Fibroblast of lung (primary cell): ENCODE measurements around the gene NPEPL1. TPM values are rescaled to one million over a fixed set of nuclear protein-coding genes. Genes with fewer than 3 reads are reported as not detected.

Experiments used
- DNase-seq, 2 donors: peaks; one replicate each; pipeline versions ENCODE4 v3.0.0 to v3.0.0-alpha.2; 2010; ENCODE audit warnings: low read depth in 2 of 2
- H2AFZ ChIP-seq: 2 replicates; pipeline ENCODE4 v1.5.1; 2012; ENCODE audit warnings: low read length, control low read depth, inconsistent platforms
- H3K27ac ChIP-seq: 2 replicates; pipeline ENCODE4 v1.5.1; 2011; ENCODE audit warnings: low read length, control low read depth; ENCODE audit not compliant: insufficient read depth
- H3K27me3 ChIP-seq: 2 replicates; pipeline ENCODE4 v1.5.1; 2011; ENCODE audit warnings: mild to moderate bottlenecking, low read length; ENCODE audit not compliant: control insufficient read depth, insufficient read depth
- H3K36me3 ChIP-seq: 2 replicates; pipeline ENCODE4 v1.5.1; 2011; ENCODE audit warnings: low read length; ENCODE audit not compliant: control insufficient read depth, insufficient read depth
- H3K4me1 ChIP-seq: 2 replicates; pipeline ENCODE4 v1.5.1; 2011; ENCODE audit warnings: low read length; ENCODE audit not compliant: control insufficient read depth, insufficient read depth; ENCODE audit errors: extremely low read depth
- H3K4me2 ChIP-seq: 2 replicates; pipeline ENCODE4 v1.5.1; 2011; ENCODE audit warnings: low read length, control low read depth; ENCODE audit not compliant: insufficient read depth; ENCODE audit errors: extremely low read depth
- H3K4me3 ChIP-seq, 4 experiments: fragments of 200-600 bp in 1 of 4; sonication (generic) in 1 of 4; replicated peaks in 1 of 4; 2 replicates each; pipeline ENCODE4 v1.5.1; 2011 to 2016; ENCODE audit warnings: low read length in 4 of 4, low read depth in 3 of 4, mild to moderate bottlenecking in 3 of 4, control low read depth in 2 of 4, inconsistent platforms in 1 of 4, mixed read lengths in 1 of 4; ENCODE audit not compliant: insufficient read depth in 1 of 4; ENCODE audit errors: control extremely low read depth in 1 of 4
- H3K79me2 ChIP-seq: 2 replicates; pipeline ENCODE4 v1.5.1; 2012; ENCODE audit warnings: mild to moderate bottlenecking, low read length, inconsistent platforms; ENCODE audit not compliant: control insufficient read depth, insufficient read depth
- H3K9ac ChIP-seq: 2 replicates; pipeline ENCODE4 v1.5.1; 2011; ENCODE audit warnings: mild to moderate bottlenecking, low read length, control low read depth; ENCODE audit not compliant: insufficient read depth
- H3K9me3 ChIP-seq: 2 replicates; pipeline ENCODE4 v1.5.1; 2012; ENCODE audit warnings: low read depth, low read length; ENCODE audit not compliant: control insufficient read depth, insufficient read depth
- H4K20me1 ChIP-seq: 2 replicates; pipeline ENCODE4 v1.5.1; 2011; ENCODE audit warnings: low read length; ENCODE audit not compliant: control insufficient read depth, insufficient read depth; ENCODE audit errors: extremely low read depth
- CTCF ChIP-seq, 2 donors: IDR thresholded peaks in 1 of 2; conservative IDR thresholded peaks in 1 of 2; 1 replicate in 1 of 2; 2 replicates in 1 of 2; pipeline ENCODE4 v1.5.1; 2011 to 2012; ENCODE audit warnings: low read length in 2 of 2, control low read depth in 1 of 2, inconsistent platforms in 1 of 2, low read depth in 1 of 2, mild to moderate bottlenecking in 1 of 2
- EZH2 ChIP-seq: IDR thresholded peaks from 2 replicates; pipeline ENCODE4 v1.5.1; 2012; ENCODE audit warnings: low read length, control low read depth, mild to moderate bottlenecking; ENCODE audit errors: missing control alignments
- polyA plus RNA-seq, 2 donors: library from polyadenylated mRNA; depleted of rRNA in 1 of 2; stranded (reverse) in 1 of 2; unstranded in 1 of 2; fragments of >200 nt; gene quantifications; 2 replicates each; pipeline ENCODE4 v1.2.1, GENCODE V29; 2011 to 2012; ENCODE audit warnings: missing spikeins in 1 of 2
- total RNA-seq: library from RNA; depleted of rRNA; stranded (reverse); fragments of >200 nt; gene quantifications from 2 replicates; pipeline ENCODE4 v1.2.1, GENCODE V29; 2014

Gene NPEPL1
- total and polyA plus RNA-seq, 2 donors (not counting 1 experiment from before 2014, with no cell fraction given), result 2.9 to 24.6 TPM

- TF ChIP-seq CTCF (conservative IDR thresholded peaks at IDR 0.05 in 1 of 2, IDR thresholded peaks at IDR 0.05 in 1 of 2; ENCODE audit: low read depth in 1 of 2, low read length in 2 of 2) (no peak), EZH2 (no peak)
- Histone ChIP-seq H3K36me3 (peaks cover 4% of the 10 kb centered on the region), H4K20me1 (no peaks in the 10 kb centered on the region), H2AFZ (no peak overlapping the region), H3K9me3 (no peaks in the 10 kb centered on the region), H3K4me1 (no peaks in the 10 kb centered on the region), H3K4me3 (no peak overlapping the region), H3K4me2 (no peak overlapping the region), H3K27ac (no peak overlapping the region), H3K27me3 (no peaks in the 10 kb centered on the region), H3K9ac (no peak overlapping the region), H3K79me2 (peaks cover 40% of the 10 kb centered on the region)
- no peak for DNase-seq
Measured at GRCh38 chr20:58664883-58665282, 27.7 kb upstream of the NPEPL1 start.

DNA sequence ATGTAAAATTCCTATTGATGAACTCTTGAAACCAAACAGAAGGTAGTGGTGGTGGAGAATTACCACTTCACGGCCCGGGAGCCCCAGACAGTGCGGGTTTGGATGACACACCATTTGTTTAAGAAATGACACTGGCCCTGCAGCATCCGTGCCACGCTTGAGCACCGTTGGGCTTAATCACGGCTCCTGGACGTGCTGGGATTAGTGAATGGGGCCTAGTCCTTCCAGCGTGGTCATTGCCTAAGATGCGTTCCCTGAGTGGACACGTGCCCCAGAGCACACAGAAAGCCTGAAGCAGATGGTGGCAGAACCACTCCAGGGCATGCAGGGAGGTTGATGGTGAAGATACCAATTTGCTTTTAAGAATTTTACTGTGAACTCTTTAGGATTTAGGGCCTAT, 27.0 kb upstream of the NPEPL1 start:
- Histone ChIP-seq H3K79me2 (peaks cover 34% of the 10 kb centered on the region), H4K20me1 (no peaks in the 10 kb centered on the region), H3K9me3 (no peaks in the 10 kb centered on the region), H3K27me3 (no peaks in the 10 kb centered on the region), H3K9ac (no peak overlapping the region), H3K4me3 (no peak overlapping the region), H3K27ac (no peak overlapping the region), H3K36me3 (peaks cover 4% of the 10 kb centered on the region), H3K4me2 (no peak overlapping the region), H3K4me1 (no peaks in the 10 kb centered on the region), H2AFZ (no peak overlapping the region)
- TF ChIP-seq CTCF (conservative IDR thresholded peaks at IDR 0.05 in 1 of 2, IDR thresholded peaks at IDR 0.05 in 1 of 2; ENCODE audit: low read depth in 1 of 2, low read length in 2 of 2), result no peak
- DNase-seq, result peak in 1 of 2 donors; percentile 66

- H4K20me1 ChIP-seq, result no peaks in the 10 kb centered on the region
- no peak overlapping the region for H3K27ac ChIP-seq
- DNase-seq, result no peak
Measured at GRCh38 chr20:58666702-58667101, 25.9 kb upstream of the NPEPL1 start.

More at GRCh38 chr20:58666702-58667101, 25.9 kb upstream of the NPEPL1 start:
- H3K27me3 ChIP-seq, result no peaks in the 10 kb centered on the region
- H3K79me2 ChIP-seq, result peaks cover 25% of the 10 kb centered on the region
- H3K9me3 ChIP-seq, result no peaks in the 10 kb centered on the region
- H2AFZ ChIP-seq, result no peak overlapping the region
- no peak overlapping the region for H3K4me2 ChIP-seq
- no peak overlapping the region for H3K9ac ChIP-seq
- no peak for TF ChIP-seq CTCF (conservative IDR thresholded peaks at IDR 0.05 in 1 of 2, IDR thresholded peaks at IDR 0.05 in 1 of 2; ENCODE audit: low read depth in 1 of 2, low read length in 2 of 2)
- no peak for TF ChIP-seq EZH2
- no peak overlapping the region for H3K4me3 ChIP-seq
- H3K36me3 ChIP-seq, result peaks cover 4% of the 10 kb centered on the region
- no peaks in the 10 kb centered on the region for H3K4me1 ChIP-seq
